ENCODE data around the gene REC114.

DNA sequence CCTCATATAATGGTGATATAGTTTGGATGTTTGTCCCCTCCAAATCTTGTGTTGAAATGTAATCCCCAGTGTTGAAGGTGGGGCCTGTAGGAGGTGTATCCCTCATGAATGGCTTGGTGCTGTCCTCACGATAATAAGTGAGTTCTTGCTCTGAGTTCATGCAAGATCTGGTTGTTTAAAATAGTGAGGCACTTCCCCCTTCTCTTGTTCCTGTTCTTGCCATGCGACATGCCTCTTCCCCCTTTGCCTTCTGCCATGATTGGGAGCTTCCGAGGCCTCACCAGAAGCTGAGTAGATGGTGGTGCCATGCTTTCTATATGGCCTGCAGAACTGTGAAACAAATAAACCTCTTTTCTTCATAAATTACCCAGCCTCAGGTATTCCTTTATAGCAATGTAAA lies 39.2 kb downstream of the REC114 start:
- TF ChIP-seq, protein P1, sequence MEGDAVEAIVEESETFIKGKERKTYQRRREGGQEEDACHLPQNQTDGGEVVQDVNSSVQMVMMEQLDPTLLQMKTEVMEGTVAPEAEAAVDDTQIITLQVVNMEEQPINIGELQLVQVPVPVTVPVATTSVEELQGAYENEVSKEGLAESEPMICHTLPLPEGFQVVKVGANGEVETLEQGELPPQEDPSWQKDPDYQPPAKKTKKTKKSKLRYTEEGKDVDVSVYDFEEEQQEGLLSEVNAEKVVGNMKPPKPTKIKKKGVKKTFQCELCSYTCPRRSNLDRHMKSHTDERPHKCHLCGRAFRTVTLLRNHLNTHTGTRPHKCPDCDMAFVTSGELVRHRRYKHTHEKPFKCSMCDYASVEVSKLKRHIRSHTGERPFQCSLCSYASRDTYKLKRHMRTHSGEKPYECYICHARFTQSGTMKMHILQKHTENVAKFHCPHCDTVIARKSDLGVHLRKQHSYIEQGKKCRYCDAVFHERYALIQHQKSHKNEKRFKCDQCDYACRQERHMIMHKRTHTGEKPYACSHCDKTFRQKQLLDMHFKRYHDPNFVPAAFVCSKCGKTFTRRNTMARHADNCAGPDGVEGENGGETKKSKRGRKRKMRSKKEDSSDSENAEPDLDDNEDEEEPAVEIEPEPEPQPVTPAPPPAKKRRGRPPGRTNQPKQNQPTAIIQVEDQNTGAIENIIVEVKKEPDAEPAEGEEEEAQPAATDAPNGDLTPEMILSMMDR (IDR thresholded peaks at IDR 0.05), result no peak
- no peak for TF ChIP-seq EZH2 (IDR thresholded peaks at IDR 0.05; ENCODE audit: borderline replicate concordance, insufficient read depth, low read depth, low read length, poor library complexity, severe bottlenecking)
